Measurements from ENCODE around the gene ZDHHC6.

ZDHHC6 gene

DNA sequence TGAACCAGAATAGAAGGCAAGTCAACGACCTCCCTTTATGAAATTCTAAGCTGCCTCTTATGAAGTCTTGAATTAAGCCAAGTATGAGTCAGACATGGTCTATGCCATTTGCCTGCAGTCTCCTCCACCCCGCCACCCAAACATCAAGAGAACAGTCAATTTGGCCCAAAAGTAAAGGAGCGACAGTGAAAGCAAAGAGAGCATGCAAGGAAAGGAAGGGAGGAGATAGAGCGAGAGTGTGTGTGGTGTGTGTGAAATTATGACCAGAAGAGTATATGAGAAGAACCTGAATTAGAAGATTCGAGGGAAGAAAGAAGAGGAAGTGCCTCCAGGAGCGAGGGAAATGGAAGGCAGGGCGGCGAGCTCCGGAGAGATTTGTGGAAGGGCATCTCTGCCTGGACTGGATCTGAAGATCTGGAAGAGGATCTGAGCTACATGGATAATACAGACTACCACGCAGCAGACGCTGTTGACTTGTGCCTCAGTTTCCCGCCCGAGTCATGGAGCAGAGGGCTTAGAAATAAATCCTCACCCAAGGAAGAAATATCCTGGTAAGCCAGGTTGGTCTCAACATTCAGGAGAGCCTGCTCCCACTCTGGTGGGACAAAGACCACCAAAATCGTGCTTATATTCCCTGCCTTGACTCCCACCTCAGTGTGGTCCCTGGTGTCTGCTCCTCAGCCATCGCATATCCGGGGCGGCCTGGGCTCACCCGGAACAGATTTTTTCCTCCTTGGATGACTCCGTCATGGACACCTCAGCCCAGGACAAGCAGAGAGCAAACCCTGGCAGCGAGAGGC, 459 bp downstream of the ZDHHC6 start:
- TF ChIP-seq, protein P1, sequence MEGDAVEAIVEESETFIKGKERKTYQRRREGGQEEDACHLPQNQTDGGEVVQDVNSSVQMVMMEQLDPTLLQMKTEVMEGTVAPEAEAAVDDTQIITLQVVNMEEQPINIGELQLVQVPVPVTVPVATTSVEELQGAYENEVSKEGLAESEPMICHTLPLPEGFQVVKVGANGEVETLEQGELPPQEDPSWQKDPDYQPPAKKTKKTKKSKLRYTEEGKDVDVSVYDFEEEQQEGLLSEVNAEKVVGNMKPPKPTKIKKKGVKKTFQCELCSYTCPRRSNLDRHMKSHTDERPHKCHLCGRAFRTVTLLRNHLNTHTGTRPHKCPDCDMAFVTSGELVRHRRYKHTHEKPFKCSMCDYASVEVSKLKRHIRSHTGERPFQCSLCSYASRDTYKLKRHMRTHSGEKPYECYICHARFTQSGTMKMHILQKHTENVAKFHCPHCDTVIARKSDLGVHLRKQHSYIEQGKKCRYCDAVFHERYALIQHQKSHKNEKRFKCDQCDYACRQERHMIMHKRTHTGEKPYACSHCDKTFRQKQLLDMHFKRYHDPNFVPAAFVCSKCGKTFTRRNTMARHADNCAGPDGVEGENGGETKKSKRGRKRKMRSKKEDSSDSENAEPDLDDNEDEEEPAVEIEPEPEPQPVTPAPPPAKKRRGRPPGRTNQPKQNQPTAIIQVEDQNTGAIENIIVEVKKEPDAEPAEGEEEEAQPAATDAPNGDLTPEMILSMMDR (IDR thresholded peaks at IDR 0.05; ENCODE audit: control extremely low read depth, extremely low read depth, low read depth, missing control alignments), result no peak
- CTCF ChIA-PET, result interaction anchor here (0.6 to 3.6 kb wide), 8 partner anchors 10 to 33 kb away, joined by 3 to 14 read pairs (median 4); no protein-coding TSS in a partner anchor
- POLR2A ChIA-PET, result interaction anchor here (1.1 kb wide), 1 partner anchor 8 kb away, joined by 3 read pairs; no protein-coding TSS in a partner anchor
- no peak for DNase-seq (ENCODE audit: extremely low spot score)

DNA sequence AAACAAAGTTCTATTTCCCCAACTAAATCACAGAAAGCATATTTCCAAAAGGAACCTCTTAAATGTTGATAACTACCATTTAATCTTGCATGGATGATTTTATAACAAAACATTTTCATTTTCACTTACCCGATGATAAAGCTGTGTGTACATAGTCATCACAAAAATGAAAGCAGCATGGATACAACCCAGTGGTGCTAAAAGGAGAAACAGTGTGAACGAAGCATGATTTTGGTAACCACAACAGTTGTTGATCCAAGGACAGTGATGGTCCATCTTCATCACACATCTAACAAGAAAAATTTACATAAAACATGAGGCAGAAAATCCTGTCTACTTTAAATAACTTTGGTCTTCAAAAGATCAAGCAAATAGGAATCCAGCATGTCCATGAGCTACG, 4.7 kb downstream of the ZDHHC6 start:
- DNase-seq (ENCODE audit: extremely low spot score), result no peak
- POLR2A ChIA-PET, result no interaction called here
- CTCF ChIA-PET, result interaction anchor here (1.0 to 2.8 kb wide), 2 partner anchors 29 to 54 kb away, joined by 3 to 12 read pairs; no protein-coding TSS in a partner anchor
- TF ChIP-seq, protein P1 (IDR thresholded peaks at IDR 0.05; ENCODE audit: control extremely low read depth, extremely low read depth, low read depth, missing control alignments), result no peak

DNA sequence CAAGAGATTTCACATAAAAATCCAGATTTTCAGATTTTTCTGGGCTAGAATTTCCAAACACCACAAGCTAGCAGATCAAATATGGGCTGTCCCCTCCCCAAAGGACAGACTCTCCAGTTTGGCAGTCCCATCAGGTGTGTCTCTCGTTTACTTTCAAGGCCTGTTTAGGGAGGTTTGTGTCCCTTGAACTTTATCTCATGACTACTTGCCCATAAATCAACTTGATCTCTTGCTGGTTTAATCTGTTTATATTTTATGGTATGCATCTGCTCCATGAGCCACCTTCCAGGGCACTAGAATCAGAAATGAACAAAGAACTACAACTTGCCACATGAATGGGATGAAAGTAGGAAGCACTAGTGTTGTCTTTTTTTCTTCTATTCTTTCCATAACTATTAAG, 5.2 kb downstream of the ZDHHC6 start:
- ChIA-PET POLR2A (no interaction called here), CTCF (interaction anchor here (1.5 to 1.9 kb wide), 2 partner anchors 8 to 9 kb away, joined by 6 read pairs; no protein-coding TSS in a partner anchor)
- TF ChIP-seq, protein P1 (IDR thresholded peaks at IDR 0.05; ENCODE audit: control extremely low read depth, extremely low read depth, low read depth, missing control alignments), result no peak
- DNase-seq (ENCODE audit: extremely low spot score), result no peak

DNA sequence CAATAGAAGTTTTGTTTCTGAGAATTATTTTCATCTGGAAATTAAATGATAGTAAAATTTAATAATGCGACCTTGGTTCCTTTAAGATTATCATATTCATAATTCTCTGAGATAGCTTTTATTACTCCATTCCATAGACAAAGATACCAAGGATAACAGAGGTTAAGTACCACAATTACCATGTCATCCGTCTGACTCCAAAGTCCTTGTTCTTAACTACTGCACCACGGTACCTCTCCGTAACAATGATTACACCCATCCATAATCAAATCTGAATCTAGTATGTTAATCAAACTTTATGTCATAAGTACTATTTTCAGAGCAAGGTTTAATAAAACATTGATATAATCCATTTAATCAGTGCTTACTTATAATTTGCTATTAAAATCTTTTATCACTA, 8.4 kb downstream of the ZDHHC6 start:
- CTCF ChIA-PET, result interaction anchor here (1.0 kb wide), 1 partner anchor 10 kb away, joined by 3 read pairs; no protein-coding TSS in a partner anchor

DNA sequence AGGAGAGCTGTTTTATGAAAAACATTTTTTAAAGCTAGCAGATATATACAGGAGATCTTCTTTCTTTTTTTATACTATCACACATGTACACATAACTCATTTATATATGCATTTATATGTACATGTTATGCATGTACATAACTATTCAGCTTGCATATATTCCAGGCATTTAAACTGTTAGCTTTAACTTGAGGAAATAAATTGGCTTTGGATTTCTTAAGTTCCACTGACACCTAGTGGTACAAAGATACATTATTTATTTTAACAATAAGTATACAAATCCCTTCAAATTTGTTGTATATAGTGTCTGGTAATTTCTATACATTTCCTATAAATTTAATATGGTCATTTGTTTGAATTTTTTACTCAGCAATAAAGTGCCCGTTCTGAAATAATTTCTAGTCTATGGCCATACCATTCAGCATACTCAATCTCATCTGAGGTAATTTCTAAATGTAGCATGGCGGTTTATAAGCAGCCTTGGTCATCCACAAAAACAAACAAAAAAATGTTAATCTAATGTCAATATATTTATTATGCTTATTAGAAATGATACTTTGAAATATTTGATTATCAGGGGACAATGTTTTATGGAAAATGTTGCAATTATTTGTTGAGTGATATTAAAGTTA, 11.6 kb downstream of the ZDHHC6 start:
- POLR2A ChIA-PET, result no interaction called here

More for the DNA sequence above, 8.4 kb downstream of the ZDHHC6 start:
- no peak for DNase-seq (ENCODE audit: extremely low spot score)
- TF ChIP-seq, protein P1 (IDR thresholded peaks at IDR 0.05; ENCODE audit: control extremely low read depth, extremely low read depth, low read depth, missing control alignments), result no peak
- POLR2A ChIA-PET, result no interaction called here

DNA sequence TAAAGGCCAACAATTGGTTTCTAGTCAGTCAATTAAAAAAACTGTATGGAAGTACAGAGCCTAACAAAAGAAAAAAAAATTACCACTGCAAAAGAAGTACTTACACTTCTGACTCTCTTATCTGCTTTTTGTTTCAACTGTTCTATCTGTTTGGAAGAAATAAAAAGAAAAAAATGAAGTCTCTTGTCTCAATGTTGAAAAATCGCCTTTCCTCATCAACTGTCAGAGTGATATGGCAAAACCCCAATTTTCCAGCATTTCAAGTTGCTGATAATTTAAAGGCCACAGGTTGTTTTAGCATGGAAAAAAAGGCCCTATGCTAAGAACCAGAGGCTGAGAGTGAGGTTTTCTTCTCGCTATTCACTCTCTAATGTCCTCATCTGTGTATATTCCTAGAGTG, 13.6 kb downstream of the ZDHHC6 start:
- no peak for DNase-seq (ENCODE audit: extremely low spot score)
- POLR2A ChIA-PET, result no interaction called here
- TF ChIP-seq, protein P1 (IDR thresholded peaks at IDR 0.05; ENCODE audit: control extremely low read depth, extremely low read depth, low read depth, missing control alignments), result no peak
- CTCF ChIA-PET, result interaction anchor here (1.4 to 2.4 kb wide), 3 partner anchors 8 to 39 kb away, joined by 6 to 12 read pairs (median 7); no protein-coding TSS in a partner anchor

More for the DNA sequence above, 11.6 kb downstream of the ZDHHC6 start:
- CTCF ChIA-PET, result interaction anchor here (0.8 to 3.8 kb wide), 25 partner anchors 8 to 316 kb away, joined by 3 to 15 read pairs (median 4); partner anchors contain the start of genes ACSL5, VTI1A and ZDHHC6
- TF ChIP-seq, protein P1 (IDR thresholded peaks at IDR 0.05; ENCODE audit: control extremely low read depth, extremely low read depth, low read depth, missing control alignments), result peak; percentile 39
- no peak for DNase-seq (ENCODE audit: extremely low spot score)
